8988T (cell line): Measurements from ENCODE around the gene KANTR.

Experiments
- DNase-seq: peaks from one replicate; pipeline ENCODE4 v3.0.0; 2011

Gene KANTR, protein sequence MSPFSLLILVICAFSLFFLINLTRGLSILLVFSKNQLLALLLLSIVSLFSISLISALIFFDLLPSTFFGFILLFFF

DNA sequence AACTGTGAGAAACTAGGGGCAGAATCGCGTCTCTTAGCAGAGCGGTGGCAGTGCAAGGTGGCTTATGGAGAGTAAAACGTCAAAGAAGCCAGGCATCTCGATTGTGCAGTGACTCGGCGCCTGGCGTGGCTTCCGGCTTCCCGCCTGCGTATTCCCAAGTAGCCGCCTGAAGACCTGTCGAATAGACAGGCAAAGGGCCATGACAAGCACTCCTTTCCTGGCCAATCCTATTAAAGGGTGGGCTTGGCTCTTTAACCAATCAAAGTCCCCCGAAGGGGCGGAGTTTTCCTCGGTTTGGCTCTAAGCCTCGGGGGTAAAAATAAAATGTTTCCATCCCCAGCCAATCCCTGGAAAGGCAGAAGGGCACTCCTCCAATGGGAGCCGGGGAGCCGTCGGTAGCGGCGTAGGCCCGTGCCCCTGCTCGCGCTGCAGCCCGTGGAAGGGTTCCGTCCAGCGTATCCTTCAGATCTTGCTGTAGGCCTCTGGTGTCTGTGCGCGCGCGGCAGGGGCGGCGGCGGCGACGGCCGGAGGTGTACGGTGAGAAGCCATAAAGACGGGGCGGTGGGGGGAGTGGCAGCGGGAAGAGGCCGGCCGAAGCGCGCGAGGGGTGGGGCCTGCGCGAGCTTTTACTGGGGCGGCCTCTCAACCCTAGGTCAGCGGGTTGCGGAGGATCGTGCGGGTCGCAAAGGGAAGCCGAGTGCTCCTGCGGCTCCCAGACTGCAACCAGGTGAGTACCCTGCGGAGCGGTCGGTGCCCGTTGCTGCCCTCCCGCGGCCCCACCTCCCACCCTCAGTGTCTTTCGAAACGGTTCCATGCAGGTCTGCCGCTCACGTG, at the start of gene KANTR:
Gene KANTR, plus strand, starts transcription at position 395 of the 834 bp plus-strand sequence. CDS start 30,131 bp downstream, outside the sequence.
- peak; percentile 68 for DNase-seq

DNA sequence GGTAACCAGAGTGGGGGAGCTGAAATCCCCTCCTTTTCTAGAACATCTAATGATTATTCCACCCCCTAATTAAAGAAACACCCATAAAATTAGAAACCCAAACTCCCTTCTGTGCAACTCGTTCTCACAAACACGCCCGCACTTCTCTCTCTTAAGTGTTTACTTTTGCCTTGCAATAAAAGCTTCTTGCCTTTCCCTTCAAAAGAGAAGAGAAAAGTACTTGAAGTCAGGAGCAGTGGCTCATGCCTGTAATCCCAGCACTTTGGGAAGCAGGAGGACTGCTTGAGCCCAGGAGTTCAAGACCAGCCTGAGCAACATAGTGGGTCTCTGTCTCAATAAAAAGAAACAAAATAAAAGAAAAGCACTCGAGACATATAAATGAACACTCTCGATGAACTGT, 48.9 kb upstream of the KANTR start:
- no peak for DNase-seq

GRCh38 chrX:53047228-53047627, 46.7 kb upstream of the KANTR start:
- no peak for DNase-seq

DNA sequence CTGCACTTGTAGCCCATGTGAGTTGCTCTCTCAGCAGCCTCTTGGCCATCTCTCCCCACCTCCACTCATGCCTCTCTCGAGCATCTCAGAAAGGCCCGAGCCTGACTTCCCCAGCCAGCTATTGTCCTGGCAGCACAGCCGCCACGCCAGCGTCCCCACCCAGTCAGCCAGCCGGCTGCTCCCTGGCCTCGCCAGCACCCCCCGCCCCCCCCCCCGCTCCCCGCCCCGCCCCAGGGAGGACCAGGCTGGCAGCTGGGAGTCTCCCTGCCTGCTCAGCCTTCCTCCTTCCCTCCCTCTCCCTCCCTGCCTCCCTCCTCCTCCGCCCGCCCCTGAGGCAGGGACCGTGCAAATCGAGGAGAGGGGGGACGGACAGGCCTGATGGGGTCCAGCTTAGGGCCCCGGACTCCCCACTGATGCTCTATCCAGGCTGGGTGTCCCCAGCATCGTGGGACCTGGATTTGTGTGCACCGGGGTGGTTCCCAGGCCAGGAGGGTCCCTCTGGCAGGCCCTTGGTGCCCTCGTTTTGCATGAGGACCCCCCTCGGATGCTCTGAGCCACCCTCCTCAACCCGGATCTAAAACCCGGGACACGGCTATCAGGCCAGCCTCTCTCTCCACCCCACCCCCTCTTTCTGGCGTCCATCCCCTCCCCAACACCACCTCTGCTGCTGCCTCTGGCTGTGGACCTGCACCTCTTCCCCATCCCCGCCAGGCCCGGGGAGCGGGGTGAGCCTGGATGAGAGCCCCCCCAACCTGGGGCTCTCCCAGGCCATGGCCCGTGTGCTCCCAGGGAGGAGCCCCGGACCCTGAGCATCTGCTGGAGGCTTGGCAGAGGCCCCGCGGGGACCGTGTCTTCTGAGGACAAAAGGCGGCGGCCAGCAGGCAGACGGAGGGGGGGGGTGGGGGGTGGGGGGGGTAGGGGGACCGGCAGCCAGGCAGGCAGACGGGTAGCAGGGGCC, 45.5 kb upstream of the KANTR start, which contains the start of gene GPR173:
Gene GPR173, plus strand, starts transcription at position 621 of the 958 bp plus-strand sequence. CDS start 27,833 bp downstream, outside the sequence.
- DNase-seq = peak; percentile 44

DNA sequence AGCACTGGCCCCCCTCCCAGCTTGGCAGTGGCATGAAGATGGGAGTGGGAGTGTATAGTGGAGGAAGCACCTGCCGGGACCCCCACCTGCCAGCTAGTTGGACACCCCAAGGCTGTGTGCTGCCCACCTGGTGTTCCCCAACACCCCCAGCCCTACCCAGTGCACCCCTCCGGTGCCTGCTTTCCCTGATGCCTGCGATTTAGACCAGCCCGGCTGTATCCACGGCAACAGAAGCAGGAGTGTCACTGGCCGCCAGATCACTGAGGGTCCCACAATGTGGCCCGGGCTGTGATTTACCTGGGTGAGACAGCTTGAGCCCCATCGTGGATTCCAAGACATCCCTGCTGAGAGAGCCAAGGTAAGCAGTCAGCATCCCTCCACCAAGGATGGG, 44.8 kb upstream of the KANTR start:
- DNase-seq = no peak

DNA sequence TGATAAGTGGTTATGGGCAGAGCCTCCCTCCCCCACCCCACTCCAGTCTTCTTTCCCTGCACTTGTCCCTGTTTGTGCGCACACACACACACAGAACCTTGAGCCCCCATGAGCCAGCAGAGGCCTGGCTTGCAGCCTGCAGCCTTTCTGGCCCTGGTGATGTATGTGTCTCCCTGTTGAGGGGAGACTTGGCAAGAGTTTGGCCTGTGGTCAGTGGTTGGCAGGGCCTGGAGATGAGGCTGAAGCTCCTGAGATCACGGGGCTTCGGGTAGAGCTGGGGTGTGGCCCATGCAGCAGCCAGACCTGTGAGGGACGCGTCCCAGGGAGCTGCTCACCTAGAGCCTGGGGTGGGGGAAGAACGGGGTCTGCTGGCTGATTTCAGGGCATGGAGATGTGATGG, 43.1 kb upstream of the KANTR start:
- no peak for DNase-seq

DNA sequence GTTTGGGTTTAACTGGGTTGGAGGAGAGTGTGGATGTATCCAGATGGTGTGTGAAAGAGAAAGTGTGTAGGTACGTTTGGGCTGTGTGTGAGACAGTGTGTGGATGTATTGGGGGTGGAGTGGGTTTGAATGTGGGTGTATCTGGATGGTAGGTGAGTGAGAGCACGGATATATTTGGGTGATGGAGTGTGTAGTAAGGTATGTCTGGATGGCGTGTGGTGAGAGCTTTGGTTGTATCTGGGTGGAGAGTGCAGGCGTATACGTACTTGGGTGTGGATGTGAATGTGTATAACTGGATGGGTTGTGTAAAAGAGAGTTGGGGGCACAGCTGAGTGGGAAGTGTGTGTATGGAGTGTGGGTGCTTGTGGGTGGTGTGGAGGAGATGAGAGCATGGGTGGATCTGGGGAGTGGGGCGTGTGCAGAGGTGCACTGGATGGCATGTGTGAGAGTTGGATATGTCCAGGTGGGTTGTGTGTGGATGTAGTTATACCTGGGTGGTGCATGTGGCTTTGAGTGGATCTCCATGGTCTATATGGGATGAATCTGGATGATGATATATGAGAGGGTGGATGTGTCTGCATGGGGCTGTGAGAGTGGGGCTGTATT, 38.6 kb upstream of the KANTR start:
- no peak for DNase-seq

DNA sequence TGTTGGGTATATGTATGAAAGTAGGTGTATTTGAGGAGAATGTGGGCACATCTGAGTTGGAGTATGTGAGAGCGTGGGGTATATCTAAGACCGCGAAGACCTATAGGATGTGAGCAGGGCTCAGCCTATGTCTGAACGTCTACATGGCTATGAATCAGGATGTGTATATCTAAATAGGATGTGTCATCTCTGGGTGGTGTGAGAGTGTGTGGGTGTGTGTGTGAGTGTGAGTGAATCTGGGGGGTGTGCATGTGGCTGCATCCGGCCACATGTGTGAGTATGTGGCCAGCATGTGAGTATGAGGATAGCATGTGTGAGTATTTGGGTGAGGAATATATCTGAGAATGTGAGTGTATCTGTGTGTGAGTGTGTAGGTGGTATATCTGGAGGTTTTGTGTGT, 37.6 kb upstream of the KANTR start:
- no peak for DNase-seq

GRCh38 chrX:53065104-53065503, 28.8 kb upstream of the KANTR start:
- DNase-seq = no peak

DNA sequence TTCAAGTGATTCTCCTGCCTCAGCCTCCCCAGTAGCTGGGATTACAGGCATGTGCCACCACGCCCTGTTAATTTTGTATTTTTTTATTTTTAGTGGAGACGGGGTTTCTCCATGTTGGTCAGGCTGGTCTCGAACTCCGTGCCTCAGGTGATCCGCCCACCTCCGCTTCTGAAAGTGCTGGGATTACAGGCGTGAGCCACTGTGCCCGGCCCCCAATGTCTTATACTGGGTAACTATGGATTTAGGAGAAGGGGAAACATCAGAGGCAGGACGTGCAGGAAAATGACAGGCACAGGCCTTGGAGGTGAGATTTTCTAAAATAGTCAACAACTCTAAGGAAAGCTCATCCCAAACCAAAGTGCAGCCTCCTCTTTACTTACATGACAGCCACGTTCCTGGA, 22.9 kb upstream of the KANTR start:
- no peak for DNase-seq

DNA sequence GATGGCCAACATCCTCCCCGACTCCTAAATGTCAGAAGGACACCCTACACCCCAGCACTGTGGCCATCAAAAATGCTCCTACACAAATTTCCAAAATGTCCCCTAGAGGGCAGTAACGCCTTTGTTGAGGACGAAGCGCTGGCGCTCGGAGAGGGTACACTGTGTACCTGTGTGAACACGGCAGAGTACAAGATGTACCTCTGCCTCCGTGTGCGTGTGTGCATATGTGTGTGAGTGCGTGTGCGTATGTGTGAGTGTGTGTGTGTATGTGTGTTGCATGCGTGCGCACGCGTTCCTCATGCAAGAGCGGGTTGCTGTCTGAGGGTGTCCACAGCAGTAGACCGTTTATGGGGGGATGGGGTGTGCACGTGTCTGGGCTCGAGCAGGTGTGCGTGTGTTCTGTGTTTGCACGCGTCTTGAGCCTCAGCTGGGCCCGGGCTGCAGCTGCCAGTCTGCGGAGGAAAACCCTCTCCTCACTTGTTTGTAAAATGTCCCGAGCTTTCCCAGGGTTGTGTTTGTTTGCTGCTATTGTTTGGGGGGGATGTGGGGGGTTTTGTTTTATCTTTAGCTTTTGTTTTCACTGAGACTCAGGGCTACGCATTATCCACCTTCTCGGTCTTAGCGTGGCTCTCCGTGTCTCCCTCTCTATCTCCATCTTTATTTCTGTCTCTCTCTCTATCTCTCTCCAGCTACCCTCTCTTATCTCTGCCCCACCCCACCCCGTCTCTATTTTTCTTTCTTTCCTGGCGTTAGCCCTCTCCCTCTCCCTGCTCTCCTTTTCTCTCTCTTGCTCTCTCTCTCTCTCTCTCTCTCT, 22.1 kb upstream of the KANTR start:
- no peak for DNase-seq

GRCh38 chrX:53072418-53073114, 21.4 kb upstream of the KANTR start:
- DNase-seq = no peak

DNA sequence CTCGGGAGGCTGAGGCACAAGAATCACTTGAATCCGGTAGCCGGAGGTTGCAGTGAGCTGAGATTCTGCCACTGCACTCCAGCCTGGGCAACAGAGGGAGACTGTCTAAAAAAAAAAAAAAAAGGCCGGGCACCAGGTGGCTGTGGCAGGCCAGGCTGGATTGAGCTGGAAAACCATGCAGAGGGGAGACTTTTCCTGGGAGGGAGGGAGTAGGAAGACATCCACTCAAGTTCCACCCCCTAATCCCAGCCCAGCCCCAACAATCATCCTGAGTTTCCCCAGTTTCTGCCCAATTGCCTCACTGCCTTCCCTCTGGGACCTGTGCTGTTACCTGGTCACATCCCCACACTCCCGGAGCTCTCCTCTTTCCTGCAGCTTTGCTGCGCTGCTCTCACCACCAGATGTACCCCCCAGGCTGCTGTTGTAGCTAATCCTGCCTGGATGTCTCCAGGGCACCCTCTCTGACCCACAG, 20.8 kb upstream of the KANTR start:
- DNase-seq = no peak

DNA sequence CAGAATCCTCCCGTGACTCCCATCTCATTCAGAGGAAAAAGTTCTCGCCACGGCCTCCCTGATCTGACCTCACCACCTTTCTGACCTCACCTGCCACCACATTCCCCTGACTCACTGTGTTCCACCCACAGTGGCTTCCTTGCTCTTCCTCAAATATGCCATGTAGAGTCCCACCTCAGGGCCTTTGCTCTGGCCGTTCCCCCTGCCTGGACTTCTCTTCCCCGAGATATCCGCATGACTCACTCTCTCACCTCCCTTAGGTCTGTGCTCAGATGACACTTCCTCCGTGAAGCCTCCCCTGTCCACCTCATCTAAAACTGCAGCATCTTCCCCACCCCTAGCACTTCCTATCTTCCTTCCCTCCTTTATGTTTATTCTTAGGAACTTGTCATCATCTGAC, 18.9 kb upstream of the KANTR start:
- no peak for DNase-seq

- DNase-seq = no peak
Measured at GRCh38 chrX:53076671-53077070, 17.3 kb upstream of the KANTR start.

DNA sequence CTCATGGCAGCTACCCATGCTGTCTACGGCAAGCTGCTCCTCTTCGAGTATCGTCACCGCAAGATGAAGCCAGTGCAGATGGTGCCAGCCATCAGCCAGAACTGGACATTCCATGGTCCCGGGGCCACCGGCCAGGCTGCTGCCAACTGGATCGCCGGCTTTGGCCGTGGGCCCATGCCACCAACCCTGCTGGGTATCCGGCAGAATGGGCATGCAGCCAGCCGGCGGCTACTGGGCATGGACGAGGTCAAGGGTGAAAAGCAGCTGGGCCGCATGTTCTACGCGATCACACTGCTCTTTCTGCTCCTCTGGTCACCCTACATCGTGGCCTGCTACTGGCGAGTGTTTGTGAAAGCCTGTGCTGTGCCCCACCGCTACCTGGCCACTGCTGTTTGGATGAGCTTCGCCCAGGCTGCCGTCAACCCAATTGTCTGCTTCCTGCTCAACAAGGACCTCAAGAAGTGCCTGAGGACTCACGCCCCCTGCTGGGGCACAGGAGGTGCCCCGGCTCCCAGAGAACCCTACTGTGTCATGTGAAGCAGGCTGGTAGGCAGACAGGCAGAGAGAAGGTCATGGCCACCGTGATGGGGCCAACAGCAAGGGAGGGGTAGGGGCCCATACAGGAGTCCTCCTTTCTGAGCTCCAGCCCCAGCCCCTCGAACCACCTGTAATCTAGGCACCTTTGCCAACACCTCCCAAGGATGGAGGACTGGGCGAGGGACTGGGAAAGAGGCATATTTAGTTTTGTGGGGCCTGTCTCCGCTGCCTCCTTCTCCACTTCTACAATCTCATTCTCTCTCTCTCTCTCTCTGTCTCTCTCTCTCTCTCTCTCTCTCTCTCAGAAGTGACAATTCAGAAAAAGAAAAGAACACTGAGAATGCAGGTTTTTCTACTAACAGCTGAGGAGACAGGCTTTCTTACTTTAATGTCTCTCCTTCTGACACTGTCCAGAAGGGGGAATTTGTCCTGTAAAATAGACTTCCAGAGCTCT, 16.4 kb upstream of the KANTR start:
- no peak for DNase-seq

GRCh38 chrX:53078943-53079342, 15.0 kb upstream of the KANTR start:
- DNase-seq = no peak

GRCh38 chrX:53080628-53081580, 13.0 kb upstream of the KANTR start:
- no peak for DNase-seq
